ENCODE data around the gene SGSM2. TPM values are rescaled to one million over a fixed set of nuclear protein-coding genes. Genes with fewer than 3 reads are reported as not detected.

SGSM2 gene
- total RNA-seq, 1 donor from 2014 or later: 39.1 TPM

- Mint-ChIP-seq H3K36me3 (ENCODE audit: low read depth) (peaks cover 5% of the 10 kb centered on the region), H3K4me3 (no peak overlapping the region), H3K27me3 (ENCODE audit: insufficient read depth) (no peaks in the 10 kb centered on the region), H3K9me3 (no peaks in the 10 kb centered on the region), H3K27ac (peak overlapping the region; percentile 38), H3K4me1 (ENCODE audit: low read depth) (no peaks in the 10 kb centered on the region)
- intact Hi-C loops (cut with micrococcal nuclease): no loop called here
- no peak for DNase-seq (ENCODE audit: low spot score)
Observed at GRCh38 chr17:2374549-2375285, 37.4 kb downstream of the SGSM2 start.

- no peaks in the 10 kb centered on the region for H3K4me1 Mint-ChIP-seq (ENCODE audit: low read depth)
- DNase-seq (ENCODE audit: low spot score): no peak
- intact Hi-C loops (cut with micrococcal nuclease): no loop called here
- H3K4me3 Mint-ChIP-seq: no peak overlapping the region
- H3K27me3 Mint-ChIP-seq (ENCODE audit: insufficient read depth): no peaks in the 10 kb centered on the region
- H3K9me3 Mint-ChIP-seq: no peaks in the 10 kb centered on the region
- H3K27ac Mint-ChIP-seq: no peak overlapping the region
- H3K36me3 Mint-ChIP-seq (ENCODE audit: low read depth): peaks cover 5% of the 10 kb centered on the region
Observed at GRCh38 chr17:2375406-2375805, 38.1 kb downstream of the SGSM2 start.

GRCh38 chr17:2376107-2376506, 38.8 kb downstream of the SGSM2 start:
- H3K27me3 Mint-ChIP-seq (ENCODE audit: insufficient read depth): no peaks in the 10 kb centered on the region
- intact Hi-C loops (cut with micrococcal nuclease): no loop called here
- peaks cover 5% of the 10 kb centered on the region for H3K36me3 Mint-ChIP-seq (ENCODE audit: low read depth)
- H3K4me3 Mint-ChIP-seq: no peak overlapping the region
- H3K27ac Mint-ChIP-seq: no peak overlapping the region
- DNase-seq (ENCODE audit: low spot score): no peak
- H3K9me3 Mint-ChIP-seq: no peaks in the 10 kb centered on the region
- H3K4me1 Mint-ChIP-seq (ENCODE audit: low read depth): no peaks in the 10 kb centered on the region

- Mint-ChIP-seq H3K36me3 (ENCODE audit: low read depth) (peaks cover 5% of the 10 kb centered on the region), H3K27ac (no peak overlapping the region), H3K4me1 (ENCODE audit: low read depth) (no peaks in the 10 kb centered on the region), H3K9me3 (no peaks in the 10 kb centered on the region), H3K4me3 (no peak overlapping the region), H3K27me3 (ENCODE audit: insufficient read depth) (no peaks in the 10 kb centered on the region)
- no peak for DNase-seq (ENCODE audit: low spot score)
- intact Hi-C loops (cut with micrococcal nuclease): no loop called here
Observed at GRCh38 chr17:2377659-2378058, 40.4 kb downstream of the SGSM2 start.

- Mint-ChIP-seq H3K27ac (no peak overlapping the region), H3K4me3 (no peak overlapping the region), H3K9me3 (no peaks in the 10 kb centered on the region), H3K27me3 (ENCODE audit: insufficient read depth) (no peaks in the 10 kb centered on the region), H3K4me1 (ENCODE audit: low read depth) (no peaks in the 10 kb centered on the region), H3K36me3 (ENCODE audit: low read depth) (peaks cover 5% of the 10 kb centered on the region)
- DNase-seq (ENCODE audit: low spot score): no peak
- intact Hi-C loops (cut with micrococcal nuclease): no loop called here
Observed at GRCh38 chr17:2378905-2379304, 41.6 kb downstream of the SGSM2 start.

- H3K27me3 Mint-ChIP-seq (ENCODE audit: insufficient read depth): no peaks in the 10 kb centered on the region
- no peak overlapping the region for H3K27ac Mint-ChIP-seq
- intact Hi-C loops (cut with micrococcal nuclease): no loop called here
- no peaks in the 10 kb centered on the region for H3K9me3 Mint-ChIP-seq
- DNase-seq (ENCODE audit: low spot score): no peak
- peaks cover 5% of the 10 kb centered on the region for H3K36me3 Mint-ChIP-seq (ENCODE audit: low read depth)
- no peaks in the 10 kb centered on the region for H3K4me1 Mint-ChIP-seq (ENCODE audit: low read depth)
- no peak overlapping the region for H3K4me3 Mint-ChIP-seq
Observed at GRCh38 chr17:2379489-2380225, 42.4 kb downstream of the SGSM2 start.

- no peaks in the 10 kb centered on the region for H3K27me3 Mint-ChIP-seq (ENCODE audit: insufficient read depth)
- H3K4me1 Mint-ChIP-seq (ENCODE audit: low read depth): no peaks in the 10 kb centered on the region
- no peaks in the 10 kb centered on the region for H3K9me3 Mint-ChIP-seq
- DNase-seq (ENCODE audit: low spot score): no peak
- H3K36me3 Mint-ChIP-seq (ENCODE audit: low read depth): peaks cover 5% of the 10 kb centered on the region
- no peak overlapping the region for H3K27ac Mint-ChIP-seq
- intact Hi-C loops (cut with micrococcal nuclease): no loop called here
- H3K4me3 Mint-ChIP-seq: no peak overlapping the region
Observed at GRCh38 chr17:2380226-2380922, 43.1 kb downstream of the SGSM2 start.

GRCh38 chr17:2380950-2381649, 43.8 kb downstream of the SGSM2 start:
- Mint-ChIP-seq H3K27ac (no peak overlapping the region), H3K4me1 (ENCODE audit: low read depth) (no peaks in the 10 kb centered on the region), H3K4me3 (no peak overlapping the region), H3K27me3 (ENCODE audit: insufficient read depth) (no peaks in the 10 kb centered on the region), H3K9me3 (no peaks in the 10 kb centered on the region), H3K36me3 (ENCODE audit: low read depth) (peaks cover 5% of the 10 kb centered on the region)
- intact Hi-C loops (cut with micrococcal nuclease): no loop called here
- DNase-seq (ENCODE audit: low spot score): no peak

GRCh38 chr17:2383628-2384167, 46.4 kb downstream of the SGSM2 start:
- Mint-ChIP-seq H3K27ac (no peak overlapping the region), H3K27me3 (ENCODE audit: insufficient read depth) (no peaks in the 10 kb centered on the region), H3K9me3 (no peaks in the 10 kb centered on the region), H3K4me1 (ENCODE audit: low read depth) (no peaks in the 10 kb centered on the region), H3K36me3 (ENCODE audit: low read depth) (peaks cover 4% of the 10 kb centered on the region), H3K4me3 (no peak overlapping the region)
- intact Hi-C loops (cut with micrococcal nuclease): no loop called here
- DNase-seq (ENCODE audit: low spot score): no peak

GRCh38 chr17:2384439-2385127, 47.3 kb downstream of the SGSM2 start:
- no peak for DNase-seq (ENCODE audit: low spot score)
- Mint-ChIP-seq H3K9me3 (no peaks in the 10 kb centered on the region), H3K4me3 (no peak overlapping the region), H3K27me3 (ENCODE audit: insufficient read depth) (no peaks in the 10 kb centered on the region), H3K36me3 (ENCODE audit: low read depth) (peaks cover 2% of the 10 kb centered on the region), H3K4me1 (ENCODE audit: low read depth) (no peaks in the 10 kb centered on the region), H3K27ac (no peak overlapping the region)
- intact Hi-C loops (cut with micrococcal nuclease): no loop called here

GRCh38 chr17:2385240-2386210, 48.2 kb downstream of the SGSM2 start:
- Mint-ChIP-seq H3K9me3 (no peaks in the 10 kb centered on the region), H3K27ac (no peak overlapping the region), H3K27me3 (ENCODE audit: insufficient read depth) (no peaks in the 10 kb centered on the region), H3K4me1 (ENCODE audit: low read depth) (peaks cover 2% of the 10 kb centered on the region), H3K4me3 (no peak overlapping the region), H3K36me3 (ENCODE audit: low read depth) (peaks cover 5% of the 10 kb centered on the region)
- intact Hi-C loops (cut with micrococcal nuclease): no loop called here
- DNase-seq (ENCODE audit: low spot score): no peak
